Choroid plexus epithelial cell (primary cell): ENCODE results near the gene MDH1B.
A peak's percentile ranks its signal among the peaks of the same experiment; 100 is the strongest.

Source experiments
- DNase-seq: peaks from one replicate; pipeline ENCODE4 v3.0.0-alpha.2; 2010; ENCODE audit warnings: low read depth
- H3K4me3 ChIP-seq: 2 replicates; pipeline ENCODE4 v1.5.1; 2011; ENCODE audit warnings: low read depth, mild to moderate bottlenecking, control low read depth, low read length, moderate library complexity
- TF ChIP-seq, protein P1 (sequence below): conservative IDR thresholded peaks from 2 replicates; pipeline ENCODE4 v1.5.1; 2011; ENCODE audit warnings: low read depth, mild to moderate bottlenecking, control low read depth, inconsistent platforms, low read length, moderate library complexity

The MDH1B gene

DNA sequence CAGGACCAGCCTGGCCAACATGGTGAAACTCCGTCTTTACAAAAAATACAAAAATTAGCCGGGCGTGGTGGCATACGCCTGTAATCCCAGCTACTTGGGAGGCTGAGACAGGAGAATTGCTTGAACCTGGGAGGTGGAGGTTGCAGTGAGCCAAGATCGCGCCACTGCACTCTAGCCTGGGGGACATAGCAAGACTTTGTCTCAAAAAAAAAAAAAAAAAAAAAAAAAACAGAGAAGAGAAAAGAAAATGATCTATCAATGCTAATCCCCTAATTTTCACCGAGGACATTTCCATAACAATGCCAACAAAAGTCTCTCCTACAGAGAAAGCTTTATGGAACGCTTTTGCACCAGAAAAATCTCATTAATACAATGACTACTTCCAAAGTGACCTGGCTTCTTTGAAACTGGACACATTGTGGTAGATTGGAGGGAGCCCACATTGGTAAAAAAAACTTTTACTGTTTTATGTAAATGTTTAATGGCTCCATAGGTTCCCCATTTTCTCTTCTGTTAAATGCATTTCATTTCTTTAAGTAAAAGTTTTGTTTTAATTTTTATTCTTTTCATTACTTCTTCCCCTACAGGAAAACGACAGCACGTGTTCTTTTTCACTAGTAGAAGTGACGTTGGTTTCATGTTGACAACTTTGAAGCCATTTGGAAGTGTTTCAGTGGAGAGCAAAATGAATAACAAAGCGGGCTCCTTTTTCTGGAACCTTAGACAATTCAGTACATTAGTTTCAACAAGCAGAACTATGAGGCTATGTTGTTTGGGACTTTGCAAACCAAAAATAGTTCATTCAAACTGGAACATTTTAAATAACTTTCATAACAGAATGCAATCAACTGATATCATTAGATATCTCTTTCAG lies 1.2 kb upstream of the MDH1B start:
- no peak for DNase-seq
- TF ChIP-seq, protein P1, sequence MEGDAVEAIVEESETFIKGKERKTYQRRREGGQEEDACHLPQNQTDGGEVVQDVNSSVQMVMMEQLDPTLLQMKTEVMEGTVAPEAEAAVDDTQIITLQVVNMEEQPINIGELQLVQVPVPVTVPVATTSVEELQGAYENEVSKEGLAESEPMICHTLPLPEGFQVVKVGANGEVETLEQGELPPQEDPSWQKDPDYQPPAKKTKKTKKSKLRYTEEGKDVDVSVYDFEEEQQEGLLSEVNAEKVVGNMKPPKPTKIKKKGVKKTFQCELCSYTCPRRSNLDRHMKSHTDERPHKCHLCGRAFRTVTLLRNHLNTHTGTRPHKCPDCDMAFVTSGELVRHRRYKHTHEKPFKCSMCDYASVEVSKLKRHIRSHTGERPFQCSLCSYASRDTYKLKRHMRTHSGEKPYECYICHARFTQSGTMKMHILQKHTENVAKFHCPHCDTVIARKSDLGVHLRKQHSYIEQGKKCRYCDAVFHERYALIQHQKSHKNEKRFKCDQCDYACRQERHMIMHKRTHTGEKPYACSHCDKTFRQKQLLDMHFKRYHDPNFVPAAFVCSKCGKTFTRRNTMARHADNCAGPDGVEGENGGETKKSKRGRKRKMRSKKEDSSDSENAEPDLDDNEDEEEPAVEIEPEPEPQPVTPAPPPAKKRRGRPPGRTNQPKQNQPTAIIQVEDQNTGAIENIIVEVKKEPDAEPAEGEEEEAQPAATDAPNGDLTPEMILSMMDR, result no peak
- H3K4me3 ChIP-seq, result peak overlapping the region; percentile 88

DNA sequence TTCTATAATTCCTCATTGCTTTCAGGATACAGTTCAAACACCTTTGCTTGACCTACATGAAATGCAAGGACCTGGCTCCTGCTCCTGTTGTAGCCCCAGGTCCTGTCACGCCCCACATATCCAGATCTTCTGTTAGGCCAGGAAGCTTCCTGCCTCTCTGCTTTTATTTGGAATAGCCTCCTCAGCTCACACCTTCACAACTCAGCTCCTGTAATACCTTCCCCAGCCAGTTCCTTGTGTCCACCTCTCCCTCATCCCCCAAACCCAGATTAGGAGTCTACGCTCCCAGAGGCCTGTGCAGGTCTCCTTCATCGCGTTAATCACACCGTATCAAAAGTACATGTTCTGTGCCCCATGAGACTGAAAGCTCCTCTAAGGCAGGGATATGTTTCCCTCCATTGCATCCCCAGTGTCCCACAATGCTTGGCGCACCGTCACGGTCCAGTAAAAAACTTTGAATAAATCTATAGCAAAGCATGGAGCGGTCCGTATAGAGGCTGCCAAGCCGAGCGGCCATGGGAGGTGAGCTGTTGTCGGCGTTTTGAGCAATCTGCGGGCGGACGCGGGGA lies 371 bp downstream of the MDH1B start:
- peak overlapping the region; percentile 88 for H3K4me3 ChIP-seq
- TF ChIP-seq, protein P1, result no peak
- no peak for DNase-seq

DNA sequence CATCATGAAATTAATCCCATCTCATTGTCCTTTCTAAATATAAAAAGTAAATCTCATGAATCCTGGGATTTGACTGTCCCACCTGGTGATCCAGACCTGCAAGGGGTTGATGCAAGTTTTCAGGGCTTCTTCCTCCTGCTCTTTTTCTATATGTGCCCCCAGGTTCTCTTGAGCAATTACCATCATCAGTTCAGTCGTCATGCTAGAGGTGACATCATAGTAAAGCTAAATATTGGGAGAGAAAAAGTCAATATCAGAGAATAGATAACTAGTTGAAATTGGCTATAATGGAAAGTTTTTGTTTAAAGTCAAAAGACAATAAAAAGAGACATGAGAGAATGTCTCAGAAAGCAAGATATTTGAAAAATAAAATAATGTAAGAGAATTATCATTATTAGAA lies 8.3 kb downstream of the MDH1B start:
- TF ChIP-seq, protein P1, result no peak
- no peak overlapping the region for H3K4me3 ChIP-seq
- DNase-seq, result no peak

DNA sequence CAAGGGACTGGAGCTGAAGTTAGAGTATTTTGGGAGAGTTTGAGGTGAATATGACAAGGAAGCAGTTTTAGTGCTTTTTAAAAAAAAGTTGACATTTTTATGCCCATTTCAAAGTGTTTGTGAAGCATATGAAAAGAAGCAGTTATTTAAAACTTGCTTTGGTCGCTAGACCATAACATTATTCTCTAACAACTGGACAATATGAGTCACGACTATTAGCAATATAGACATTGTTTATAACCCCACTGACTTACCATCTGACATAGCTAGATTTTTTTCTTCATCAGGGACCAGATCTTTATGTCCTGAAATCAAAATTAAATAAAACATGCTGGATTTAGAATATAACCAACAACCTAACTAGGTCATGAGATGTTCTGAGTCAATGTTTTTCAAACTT lies 24.3 kb downstream of the MDH1B start:
- DNase-seq, result no peak
- H3K4me3 ChIP-seq, result no peak overlapping the region
- TF ChIP-seq, protein P1, result no peak

DNA sequence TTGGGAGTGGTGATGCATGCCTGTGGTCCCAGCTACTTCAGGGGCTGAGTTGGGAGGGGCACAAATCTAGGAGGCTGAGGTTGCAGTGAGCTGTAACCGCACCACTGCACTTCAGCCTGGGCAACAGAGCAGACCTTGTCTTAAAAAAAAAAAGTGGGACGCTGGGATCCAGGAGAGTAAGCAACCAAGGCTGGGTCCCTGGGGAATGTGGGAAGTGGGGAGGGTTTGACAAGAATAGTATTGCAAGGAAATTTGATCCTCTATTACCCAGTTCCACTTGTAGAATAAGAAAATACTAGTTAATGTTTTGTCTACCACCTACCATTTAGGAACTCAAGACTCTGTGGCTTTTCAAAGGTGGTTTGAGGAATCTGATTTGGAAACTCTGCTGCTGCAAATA lies 25.9 kb downstream of the MDH1B start:
- no peak for DNase-seq
- TF ChIP-seq, protein P1, result no peak
- H3K4me3 ChIP-seq, result no peak overlapping the region

DNA sequence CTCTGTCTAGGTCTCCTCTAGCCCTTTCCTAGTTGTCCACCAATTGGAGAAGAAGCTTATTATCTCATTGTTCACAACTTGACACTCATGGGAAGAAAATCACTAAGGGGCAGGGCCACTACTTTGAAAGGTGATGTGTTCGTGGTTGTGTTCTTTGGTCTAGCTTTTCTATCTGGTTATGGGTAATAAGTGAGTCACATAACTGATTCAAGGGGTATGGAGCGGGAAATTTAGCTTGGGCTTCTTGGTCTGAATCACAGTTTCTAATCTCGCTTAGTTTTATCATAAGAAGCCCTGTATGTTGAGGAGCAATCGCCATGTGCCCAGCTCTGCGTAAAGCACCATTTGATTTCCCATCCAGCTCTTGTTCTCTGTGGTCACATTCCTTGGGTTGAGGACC lies 28.2 kb downstream of the MDH1B start:
- DNase-seq, result no peak
- TF ChIP-seq, protein P1, result no peak
- H3K4me3 ChIP-seq, result no peak overlapping the region
